CD4-positive, CD25-positive, alpha-beta regulatory T cell (primary cell): Measurements from ENCODE around the gene IL1R2. TPM values are rescaled to one million over a fixed set of nuclear protein-coding genes. Genes with fewer than 3 reads are reported as not detected.

Source experiments
- ATAC-seq, 2 donors: fragments of 150-1000 bp; cut with Tn5 transposase; one replicate each; pipeline ENCODE4 v1.10.0; 2021; ENCODE audit warnings: low read depth in 2 of 2, moderate number of reproducible peaks in 2 of 2, moderate library complexity in 1 of 2
- DNase-seq, 3 donors: peaks; one replicate each; pipeline versions ENCODE4 v3.0.0 to v3.0.0-alpha.2; 2012 to 2022; ENCODE audit warnings: mixed read lengths in 1 of 3
- H3K27ac ChIP-seq: one replicate; pipeline ENCODE4 v1.7.0; 2013; ENCODE audit warnings: mild to moderate bottlenecking, low read length; ENCODE audit not compliant: insufficient read depth, poor library complexity, severe bottlenecking
- H3K27me3 ChIP-seq: one replicate; pipeline ENCODE4 v1.7.0; 2013; ENCODE audit warnings: low read length; ENCODE audit not compliant: control insufficient read depth, insufficient read depth
- H3K36me3 ChIP-seq: one replicate; pipeline ENCODE4 v1.7.0; 2013; ENCODE audit warnings: mild to moderate bottlenecking, low read length, moderate library complexity; ENCODE audit not compliant: control insufficient read depth, insufficient read depth
- H3K4me1 ChIP-seq: 2 replicates; pipeline ENCODE4 v1.7.0; 2013; ENCODE audit warnings: mild to moderate bottlenecking, low read length; ENCODE audit not compliant: insufficient read depth, control insufficient read depth, poor library complexity, severe bottlenecking
- H3K4me3 ChIP-seq: one replicate; pipeline ENCODE4 v1.7.0; 2013; ENCODE audit warnings: low read depth, mild to moderate bottlenecking, low read length, moderate library complexity
- H3K9me3 ChIP-seq, 2 experiments: 1 replicate in 1 of 2; 2 replicates in 1 of 2; pipeline ENCODE4 v1.7.0; 2013; ENCODE audit warnings: low read length in 2 of 2, mild to moderate bottlenecking in 1 of 2, moderate library complexity in 1 of 2; ENCODE audit not compliant: control insufficient read depth in 2 of 2
- H3K27ac Mint-ChIP-seq, 3 donors: one replicate each; pipeline ENCODE4 v1.8.0; 2020 to 2022; ENCODE audit warnings: mild to moderate bottlenecking in 3 of 3, mixed read lengths in 3 of 3, moderate library complexity in 2 of 3
- H3K27me3 Mint-ChIP-seq: one replicate; pipeline ENCODE4 v1.8.0; 2022; ENCODE audit warnings: mild to moderate bottlenecking, mixed read lengths
- H3K36me3 Mint-ChIP-seq: one replicate; pipeline ENCODE4 v1.8.0; 2020; ENCODE audit warnings: mixed read lengths
- H3K4me1 Mint-ChIP-seq, 4 donors: one replicate each; pipeline ENCODE4 v1.8.0; 2020 to 2022; ENCODE audit warnings: mixed read lengths in 4 of 4, mild to moderate bottlenecking in 1 of 4
- H3K4me3 Mint-ChIP-seq, 4 donors: one replicate each; pipeline ENCODE4 v1.8.0; 2020 to 2022; ENCODE audit warnings: mild to moderate bottlenecking in 4 of 4, mixed read lengths in 4 of 4, moderate library complexity in 3 of 4
- H3K9me3 Mint-ChIP-seq, 7 donors: one replicate each; pipeline ENCODE4 v1.8.0; 2020 to 2022; ENCODE audit warnings: mixed read lengths in 7 of 7, mild to moderate bottlenecking in 3 of 7, moderate library complexity in 2 of 7
- polyA plus RNA-seq, 4 donors: library from polyadenylated mRNA; unstranded; fragments of 300-500 nt; fragmentation: Illumina TruSeq; gene quantifications; one replicate each; pipeline ENCODE4 v1.2.3, GENCODE V29; 2021
- total RNA-seq: library from RNA; stranded (reverse); gene quantifications from one replicate; pipeline ENCODE4 v1.2.3, GENCODE V29; 2022

Gene IL1R2
- total RNA-seq: 1.8 TPM
- polyA plus RNA-seq: 1 to 10 TPM; 1.5 to 6.0 (median 4.5) TPM

- Mint-ChIP-seq H3K27me3 (peaks cover 7% of the 10 kb centered on the region), H3K4me1 (peaks cover 0 to 4% (median 2%) of the 10 kb centered on the region in 4 donors), H3K9me3 (no peaks in the 10 kb centered on the region), H3K27ac (no peak within 1 kb of the TSS), H3K36me3 (no peaks in the 10 kb centered on the region), H3K4me3 (no peak within 1 kb of the TSS)
- H3K4me1 ChIP-seq: no peaks in the 10 kb centered on the region
- no peaks in the 10 kb centered on the region for H3K9me3 ChIP-seq
- ATAC-seq (no peak), DNase-seq (no peak)
- H3K27me3 ChIP-seq: no peaks in the 10 kb centered on the region
- no peak within 1 kb of the TSS for H3K4me3 ChIP-seq
- no peak within 1 kb of the TSS for H3K27ac ChIP-seq
- no peaks in the 10 kb centered on the region for H3K36me3 ChIP-seq
Measured at GRCh38 chr2:101991721-101992145, at the start of gene IL1R2. Gene IL1R2, plus strand, starts transcription at chr2:101991960. Its CDS starts 16,616 bp downstream, at chr2:102008576.

DNA sequence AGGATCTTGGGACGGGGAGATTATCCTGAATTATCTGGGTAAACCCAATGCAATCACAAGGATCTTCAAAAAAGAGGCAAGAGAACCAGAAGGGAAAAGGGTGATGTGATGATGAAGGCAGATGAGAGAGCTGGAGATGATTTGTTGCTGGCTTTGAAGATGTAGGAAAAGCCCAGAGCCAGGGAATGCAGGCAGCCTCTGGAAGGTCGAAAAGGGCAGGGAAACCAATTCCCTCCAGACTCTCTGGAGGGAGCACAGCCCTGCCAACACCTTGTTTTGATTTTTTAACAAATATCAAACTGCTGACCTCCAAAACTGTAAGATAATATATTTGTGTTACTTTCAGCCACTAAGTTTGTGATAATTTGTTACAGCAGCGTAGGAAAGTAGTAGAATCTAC, 48.9 kb upstream of the IL1R2 start:
- H3K36me3 Mint-ChIP-seq: no peaks in the 10 kb centered on the region
- Histone ChIP-seq H3K9me3 (no peaks in the 10 kb centered on the region), H3K27me3 (no peaks in the 10 kb centered on the region), H3K4me1 (no peaks in the 10 kb centered on the region), H3K4me3 (no peak overlapping the region), H3K36me3 (no peaks in the 10 kb centered on the region), H3K27ac (no peak overlapping the region)
- ATAC-seq (no peak), DNase-seq (no peak)
- H3K9me3 Mint-ChIP-seq: peaks cover under 1 to 11% (median 4%) of the 10 kb centered on the region in 7 donors
- peaks cover 14% of the 10 kb centered on the region for H3K27me3 Mint-ChIP-seq
- H3K4me1 Mint-ChIP-seq: no peaks in the 10 kb centered on the region
- H3K27ac Mint-ChIP-seq: peak overlapping the region in 1 of 3 donors; percentile 21
- H3K4me3 Mint-ChIP-seq: no peak overlapping the region

- no peaks in the 10 kb centered on the region for H3K4me1 Mint-ChIP-seq
- H3K9me3 Mint-ChIP-seq: peaks cover 0 to 7% (median 4%) of the 10 kb centered on the region in 7 donors
- Histone ChIP-seq H3K4me1 (no peaks in the 10 kb centered on the region), H3K9me3 (peaks cover 0 to 2% of the 10 kb centered on the region in 2 experiments), H3K36me3 (no peaks in the 10 kb centered on the region), H3K27me3 (no peaks in the 10 kb centered on the region), H3K27ac (no peak overlapping the region), H3K4me3 (no peak overlapping the region)
- no peak overlapping the region for H3K27ac Mint-ChIP-seq
- no peak overlapping the region for H3K4me3 Mint-ChIP-seq
- no peak for ATAC-seq
- DNase-seq: no peak
- no peaks in the 10 kb centered on the region for H3K36me3 Mint-ChIP-seq
- peaks cover 9% of the 10 kb centered on the region for H3K27me3 Mint-ChIP-seq
Measured at GRCh38 chr2:101946372-101947039, 45.3 kb upstream of the IL1R2 start.

- H3K4me1 Mint-ChIP-seq: no peaks in the 10 kb centered on the region
- H3K27me3 ChIP-seq: no peaks in the 10 kb centered on the region
- no peak overlapping the region for H3K4me3 ChIP-seq
- no peak for DNase-seq
- H3K36me3 Mint-ChIP-seq: no peaks in the 10 kb centered on the region
- H3K36me3 ChIP-seq: no peaks in the 10 kb centered on the region
- H3K4me1 ChIP-seq: no peaks in the 10 kb centered on the region
- peaks cover 11% of the 10 kb centered on the region for H3K27me3 Mint-ChIP-seq
- H3K27ac ChIP-seq: no peak overlapping the region
- no peak overlapping the region for H3K27ac Mint-ChIP-seq
- no peak overlapping the region for H3K4me3 Mint-ChIP-seq
- peaks cover 0 to 2% of the 10 kb centered on the region in 2 experiments for H3K9me3 ChIP-seq
- H3K9me3 Mint-ChIP-seq: peaks cover 0 to 7% (median 4%) of the 10 kb centered on the region in 7 donors
- no peak for ATAC-seq
Measured at GRCh38 chr2:101947374-101947773, 44.4 kb upstream of the IL1R2 start.

- no peaks in the 10 kb centered on the region for H3K4me1 ChIP-seq
- DNase-seq (no peak), ATAC-seq (no peak)
- Mint-ChIP-seq H3K9me3 (peaks cover 0 to 7% (median 4%) of the 10 kb centered on the region in 7 donors), H3K4me3 (no peak overlapping the region), H3K36me3 (no peaks in the 10 kb centered on the region), H3K4me1 (no peaks in the 10 kb centered on the region), H3K27me3 (peaks cover 13% of the 10 kb centered on the region), H3K27ac (no peak overlapping the region)
- H3K9me3 ChIP-seq: peaks cover 0 to 2% of the 10 kb centered on the region in 2 experiments
- no peak overlapping the region for H3K27ac ChIP-seq
- no peaks in the 10 kb centered on the region for H3K27me3 ChIP-seq
- H3K4me3 ChIP-seq: no peak overlapping the region
- H3K36me3 ChIP-seq: no peaks in the 10 kb centered on the region
Measured at GRCh38 chr2:101948625-101949155, 43.1 kb upstream of the IL1R2 start.

- Histone ChIP-seq H3K4me3 (no peak overlapping the region), H3K9me3 (peaks cover 0 to 2% of the 10 kb centered on the region in 2 experiments), H3K27ac (no peak overlapping the region), H3K4me1 (no peaks in the 10 kb centered on the region), H3K27me3 (no peaks in the 10 kb centered on the region), H3K36me3 (no peaks in the 10 kb centered on the region)
- Mint-ChIP-seq H3K27ac (no peak overlapping the region), H3K4me3 (no peak overlapping the region), H3K4me1 (no peaks in the 10 kb centered on the region), H3K27me3 (peaks cover 13% of the 10 kb centered on the region), H3K9me3 (peaks cover 0 to 7% (median 4%) of the 10 kb centered on the region in 7 donors), H3K36me3 (no peaks in the 10 kb centered on the region)
- no peak for ATAC-seq
- DNase-seq: no peak
Measured at GRCh38 chr2:101949304-101949703, 42.5 kb upstream of the IL1R2 start.

DNA sequence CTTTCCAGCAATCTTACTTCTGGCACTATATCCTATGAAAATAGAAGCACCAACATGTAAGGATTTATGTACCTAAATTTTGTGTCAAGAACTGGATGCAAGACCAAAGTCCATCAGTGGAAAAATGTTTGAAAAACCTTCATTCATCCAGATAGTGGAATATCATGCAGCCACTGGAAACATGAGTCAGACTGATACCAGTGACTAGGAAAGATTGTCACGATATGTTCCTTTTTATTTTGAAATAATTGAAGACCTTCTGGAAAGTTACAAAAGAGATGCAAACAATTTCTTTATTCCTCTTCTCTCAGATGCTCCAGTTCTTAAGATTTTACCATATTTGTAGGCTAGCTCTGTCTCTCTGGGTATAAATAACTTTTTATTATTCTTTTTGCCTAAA, 40.5 kb upstream of the IL1R2 start:
- Histone ChIP-seq H3K27ac (no peak overlapping the region), H3K27me3 (no peaks in the 10 kb centered on the region), H3K4me3 (no peak overlapping the region), H3K36me3 (no peaks in the 10 kb centered on the region), H3K9me3 (peaks cover 0 to 2% of the 10 kb centered on the region in 2 experiments), H3K4me1 (no peaks in the 10 kb centered on the region)
- Mint-ChIP-seq H3K27me3 (peaks cover 8% of the 10 kb centered on the region), H3K4me3 (no peak overlapping the region), H3K36me3 (no peaks in the 10 kb centered on the region), H3K27ac (no peak overlapping the region), H3K9me3 (peaks cover 0 to 7% (median 3%) of the 10 kb centered on the region in 7 donors), H3K4me1 (no peaks in the 10 kb centered on the region)
- DNase-seq: no peak
- no peak for ATAC-seq

GRCh38 chr2:101952551-101952950, 39.2 kb upstream of the IL1R2 start:
- H3K27ac Mint-ChIP-seq: no peak overlapping the region
- no peaks in the 10 kb centered on the region for H3K36me3 ChIP-seq
- no peaks in the 10 kb centered on the region for H3K4me1 Mint-ChIP-seq
- H3K27me3 ChIP-seq: no peaks in the 10 kb centered on the region
- DNase-seq: no peak
- H3K27me3 Mint-ChIP-seq: peaks cover 9% of the 10 kb centered on the region
- H3K36me3 Mint-ChIP-seq: no peaks in the 10 kb centered on the region
- H3K4me3 ChIP-seq: no peak overlapping the region
- no peak overlapping the region for H3K4me3 Mint-ChIP-seq
- H3K9me3 ChIP-seq: peaks cover 0 to 5% of the 10 kb centered on the region in 2 experiments
- no peak for ATAC-seq
- no peak overlapping the region for H3K27ac ChIP-seq
- peaks cover 0 to 13% (median 3%) of the 10 kb centered on the region in 7 donors for H3K9me3 Mint-ChIP-seq
- no peaks in the 10 kb centered on the region for H3K4me1 ChIP-seq
